Measurements from ENCODE around the gene TNK2. TPM values are rescaled to one million over a fixed set of nuclear protein-coding genes. Genes with fewer than 3 reads are reported as not detected.

The TNK2 gene
- total RNA-seq, 1 donor from 2014 or later: 126 TPM

DNA sequence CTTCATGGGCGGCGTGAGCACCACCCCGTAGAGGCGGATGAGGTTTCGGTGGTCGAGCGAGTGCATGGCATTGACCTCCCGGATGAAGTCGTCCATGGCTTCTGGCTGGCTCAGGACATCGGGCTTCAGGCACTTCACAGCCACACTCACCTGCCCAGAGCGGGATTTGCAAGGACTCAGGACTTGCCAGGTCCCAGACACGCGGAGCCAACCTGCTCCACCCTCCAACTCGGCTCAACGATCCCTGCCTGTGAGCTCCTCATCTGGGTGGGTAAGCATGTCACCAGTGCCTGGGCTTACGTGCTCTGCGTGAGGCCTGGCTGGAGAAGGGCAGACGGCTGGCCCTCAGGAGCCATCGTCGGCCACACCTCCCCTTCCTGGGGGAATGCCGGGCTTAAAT lies 25.2 kb downstream of the TNK2 start:
- Mint-ChIP-seq H3K27me3 (ENCODE audit: insufficient read depth) (no peaks in the 10 kb centered on the region), H3K9me3 (no peaks in the 10 kb centered on the region)

DNA sequence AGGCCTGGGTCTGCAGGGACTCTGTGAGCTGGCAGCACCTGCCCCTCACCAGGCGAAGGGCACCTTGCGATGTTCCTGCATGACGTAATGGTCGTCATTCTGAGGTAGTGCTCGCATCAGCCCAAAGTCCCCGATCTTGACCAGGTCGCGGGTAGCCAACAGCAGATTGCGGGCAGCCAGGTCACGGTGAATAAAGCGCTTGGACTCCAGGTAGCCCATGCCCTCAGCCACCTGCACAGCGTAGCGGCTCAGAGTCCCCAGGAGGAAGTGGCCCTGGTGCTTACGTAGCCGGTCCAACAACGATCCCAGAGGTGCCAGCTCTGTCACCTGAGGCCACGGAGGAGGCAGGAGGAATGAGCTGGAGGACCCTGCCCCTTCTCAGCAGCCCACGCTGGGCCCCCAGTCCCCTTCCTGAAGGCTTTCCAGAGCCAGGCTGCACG lies 26.3 kb downstream of the TNK2 start:
- H3K27me3 Mint-ChIP-seq (ENCODE audit: insufficient read depth): no peaks in the 10 kb centered on the region
- H3K36me3 Mint-ChIP-seq (ENCODE audit: low read depth): peaks cover 12% of the 10 kb centered on the region
- no peaks in the 10 kb centered on the region for H3K4me1 Mint-ChIP-seq (ENCODE audit: low read depth)
- intact Hi-C loops (cut with micrococcal nuclease): no loop called here
- H3K4me3 Mint-ChIP-seq: no peak overlapping the region
- no peak overlapping the region for H3K27ac Mint-ChIP-seq
- no peaks in the 10 kb centered on the region for H3K9me3 Mint-ChIP-seq
- no peak for DNase-seq (ENCODE audit: low spot score)

More for the DNA sequence above, 25.2 kb downstream of the TNK2 start:
- H3K36me3 Mint-ChIP-seq (ENCODE audit: low read depth): peaks cover 11% of the 10 kb centered on the region
- no peaks in the 10 kb centered on the region for H3K4me1 Mint-ChIP-seq (ENCODE audit: low read depth)
- no peak overlapping the region for H3K27ac Mint-ChIP-seq
- intact Hi-C loops (cut with micrococcal nuclease): no loop called here
- no peak for DNase-seq (ENCODE audit: low spot score)
- H3K4me3 Mint-ChIP-seq: no peak overlapping the region

DNA sequence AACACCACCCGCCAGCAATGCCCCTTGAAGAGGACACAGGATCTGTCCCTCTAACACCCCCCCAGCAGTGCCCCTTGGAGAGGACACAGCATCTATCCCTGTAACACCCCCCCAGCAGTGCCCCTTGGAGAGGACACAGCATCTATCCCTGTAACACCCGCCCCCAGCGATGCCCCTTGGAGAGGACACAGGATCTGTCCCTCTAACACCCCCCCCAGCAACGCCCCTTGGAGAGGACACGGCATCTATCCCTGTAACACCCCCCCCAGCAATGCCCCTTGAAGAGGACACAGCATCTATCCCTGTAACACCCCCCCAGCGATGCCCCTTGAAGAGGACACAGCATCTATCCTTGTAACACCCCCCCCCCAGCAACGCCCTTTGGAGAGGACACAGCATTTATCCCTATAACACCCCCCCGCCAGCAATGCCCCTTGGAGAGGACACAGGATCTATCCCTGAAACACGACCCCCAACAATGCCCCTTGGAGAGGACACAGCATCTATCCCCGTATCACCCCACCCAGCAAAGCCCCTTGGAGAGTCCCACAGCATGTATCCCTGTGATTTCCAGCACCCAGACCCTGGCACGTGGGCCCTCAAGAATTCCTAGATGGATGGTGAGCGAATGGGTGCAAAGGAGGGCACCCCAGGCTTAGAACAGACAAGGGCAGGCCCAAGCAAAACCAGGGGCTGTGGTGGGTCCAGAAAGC lies 26.9 kb downstream of the TNK2 start:
- Mint-ChIP-seq H3K4me1 (ENCODE audit: low read depth) (no peaks in the 10 kb centered on the region), H3K36me3 (ENCODE audit: low read depth) (peaks cover 13% of the 10 kb centered on the region), H3K4me3 (no peak overlapping the region), H3K9me3 (no peaks in the 10 kb centered on the region), H3K27me3 (ENCODE audit: insufficient read depth) (no peaks in the 10 kb centered on the region), H3K27ac (no peak overlapping the region)
- no peak for DNase-seq (ENCODE audit: low spot score)
- intact Hi-C loops (cut with micrococcal nuclease): no loop called here

DNA sequence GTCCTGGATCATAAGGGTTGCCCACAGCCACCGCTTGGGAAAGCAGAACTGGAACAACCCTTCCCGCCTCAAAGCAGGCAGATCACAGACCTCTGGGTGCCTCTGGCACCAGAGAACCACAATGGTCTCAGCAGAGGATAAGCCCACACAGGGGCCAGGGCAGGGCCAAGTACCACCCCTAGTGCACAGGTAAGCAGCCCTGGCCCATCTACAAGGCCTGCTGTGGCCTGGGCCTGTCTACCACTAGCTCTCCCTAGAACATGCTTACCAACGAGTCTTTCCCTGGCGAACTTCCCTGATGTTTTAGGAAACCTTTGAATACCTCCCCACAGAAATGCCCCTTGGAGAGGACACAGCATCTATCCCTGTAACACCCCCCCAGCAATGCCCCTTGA lies 28.3 kb downstream of the TNK2 start:
- H3K36me3 Mint-ChIP-seq (ENCODE audit: low read depth): peaks cover 16% of the 10 kb centered on the region
- no peaks in the 10 kb centered on the region for H3K4me1 Mint-ChIP-seq (ENCODE audit: low read depth)
- no peak overlapping the region for H3K27ac Mint-ChIP-seq
- no peaks in the 10 kb centered on the region for H3K9me3 Mint-ChIP-seq
- intact Hi-C loops (cut with micrococcal nuclease): no loop called here
- H3K4me3 Mint-ChIP-seq: no peak overlapping the region
- no peaks in the 10 kb centered on the region for H3K27me3 Mint-ChIP-seq (ENCODE audit: insufficient read depth)
- DNase-seq (ENCODE audit: low spot score): no peak

DNA sequence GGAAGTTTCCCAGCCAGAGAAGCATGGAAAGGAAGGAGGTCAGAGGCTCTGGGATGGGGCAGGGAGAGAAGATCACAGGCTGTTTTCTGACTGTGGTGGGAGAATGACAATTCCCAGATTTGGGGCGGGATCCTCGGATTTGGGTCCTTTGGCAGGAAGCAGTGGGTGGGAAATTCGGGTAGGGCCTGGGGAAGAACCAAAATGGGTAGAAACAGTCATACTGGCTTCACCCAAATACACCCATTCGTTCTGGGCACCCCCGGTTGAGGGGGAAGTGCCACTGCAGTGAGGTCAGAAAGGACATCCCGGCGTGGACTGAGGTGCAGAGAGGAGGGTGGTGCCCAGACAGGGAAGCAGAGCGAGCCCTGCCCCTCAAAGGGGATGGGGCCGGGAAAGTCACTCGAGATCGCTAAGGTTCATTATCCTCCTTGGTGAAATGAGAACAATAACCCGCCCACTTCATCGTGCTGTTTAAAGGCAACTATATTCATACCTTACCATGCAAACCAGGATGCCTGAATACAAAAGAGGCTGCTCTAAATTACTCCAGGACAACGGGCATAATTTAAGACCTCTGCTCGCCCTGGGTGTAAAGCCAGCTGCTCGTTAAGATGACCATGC lies 28.8 kb downstream of the TNK2 start:
- no peak overlapping the region for H3K4me3 Mint-ChIP-seq
- no peaks in the 10 kb centered on the region for H3K27me3 Mint-ChIP-seq (ENCODE audit: insufficient read depth)
- no peaks in the 10 kb centered on the region for H3K4me1 Mint-ChIP-seq (ENCODE audit: low read depth)
- DNase-seq (ENCODE audit: low spot score): no peak
- H3K9me3 Mint-ChIP-seq: no peaks in the 10 kb centered on the region
- no peak overlapping the region for H3K27ac Mint-ChIP-seq
- H3K36me3 Mint-ChIP-seq (ENCODE audit: low read depth): peaks cover 16% of the 10 kb centered on the region
- intact Hi-C loops (cut with micrococcal nuclease): no loop called here

- H3K27ac Mint-ChIP-seq: no peak overlapping the region
- H3K9me3 Mint-ChIP-seq: no peaks in the 10 kb centered on the region
- no peaks in the 10 kb centered on the region for H3K27me3 Mint-ChIP-seq (ENCODE audit: insufficient read depth)
- H3K36me3 Mint-ChIP-seq (ENCODE audit: low read depth): peaks cover 12% of the 10 kb centered on the region
- intact Hi-C loops (cut with micrococcal nuclease): no loop called here
- no peak overlapping the region for H3K4me3 Mint-ChIP-seq
- no peaks in the 10 kb centered on the region for H3K4me1 Mint-ChIP-seq (ENCODE audit: low read depth)
- no peak for DNase-seq (ENCODE audit: low spot score)
Measured at GRCh38 chr3:195878424-195879274, 29.7 kb downstream of the TNK2 start.

DNA sequence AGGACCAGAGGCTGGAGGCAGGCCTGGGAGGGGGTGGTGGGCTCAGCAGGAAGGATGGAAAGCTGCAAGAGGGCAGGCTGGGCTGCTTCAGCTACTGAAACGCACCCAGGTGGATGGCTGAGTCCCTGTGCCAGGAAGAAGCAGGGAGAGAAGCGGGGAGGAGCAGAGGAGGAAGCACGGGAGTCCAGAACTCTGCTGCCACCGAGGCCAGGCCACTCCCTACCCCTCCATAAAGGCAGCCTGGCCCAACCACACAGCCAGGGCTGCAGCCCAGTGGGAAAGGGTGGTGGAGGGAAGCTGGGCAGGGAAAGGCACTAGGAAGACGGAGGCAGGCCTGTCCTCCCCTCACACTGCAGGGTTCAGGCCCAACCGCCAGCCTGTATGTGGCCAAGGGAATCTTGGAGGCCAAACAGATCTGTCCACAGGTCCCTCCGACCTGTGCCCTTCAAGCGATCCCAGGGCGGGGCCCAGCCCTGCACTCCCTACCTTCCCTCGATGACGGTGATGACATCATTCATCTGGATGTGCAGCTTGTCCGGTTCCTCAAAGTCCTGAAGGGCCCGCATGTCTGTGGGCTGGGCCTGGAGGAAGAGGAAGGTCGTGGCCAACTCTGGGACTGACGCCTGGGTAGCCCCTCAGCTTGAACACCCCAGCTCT lies 30.5 kb downstream of the TNK2 start:
- H3K27ac Mint-ChIP-seq: no peak overlapping the region
- peaks cover 10% of the 10 kb centered on the region for H3K36me3 Mint-ChIP-seq (ENCODE audit: low read depth)
- no peaks in the 10 kb centered on the region for H3K27me3 Mint-ChIP-seq (ENCODE audit: insufficient read depth)
- no peak for DNase-seq (ENCODE audit: low spot score)
- intact Hi-C loops (cut with micrococcal nuclease): no loop called here
- H3K9me3 Mint-ChIP-seq: no peaks in the 10 kb centered on the region
- H3K4me1 Mint-ChIP-seq (ENCODE audit: low read depth): no peaks in the 10 kb centered on the region
- no peak overlapping the region for H3K4me3 Mint-ChIP-seq

DNA sequence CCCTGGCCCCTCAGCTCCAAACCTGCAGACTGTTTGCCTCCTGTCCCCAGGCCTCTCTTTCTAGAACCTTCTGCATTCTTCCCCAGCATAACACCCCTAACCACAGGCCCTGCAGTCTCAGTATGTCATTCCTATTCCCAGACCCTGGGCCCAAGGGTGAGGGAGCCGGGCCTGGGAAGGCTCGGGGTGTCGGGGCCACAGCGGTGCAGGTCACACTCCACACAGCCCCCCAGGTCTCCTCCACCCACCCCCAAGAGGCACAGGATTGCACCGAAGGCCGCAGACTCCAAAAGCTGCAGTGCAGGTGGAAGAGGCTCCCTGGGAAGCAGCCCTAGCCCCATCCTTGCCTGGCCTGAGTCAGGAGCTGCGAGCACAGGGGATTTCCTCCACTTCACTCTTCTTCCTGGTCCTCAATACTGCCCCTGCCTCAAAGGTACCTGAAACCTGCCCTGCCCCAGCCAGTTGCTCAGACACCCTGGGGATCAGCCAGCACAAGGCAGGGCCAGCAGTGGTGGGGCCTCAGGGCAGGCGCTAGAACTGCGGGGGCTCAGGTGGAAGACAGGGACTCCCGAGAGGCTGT lies 31.1 kb downstream of the TNK2 start:
- Mint-ChIP-seq H3K27ac (no peak overlapping the region), H3K4me1 (ENCODE audit: low read depth) (no peaks in the 10 kb centered on the region), H3K36me3 (ENCODE audit: low read depth) (peaks cover 10% of the 10 kb centered on the region), H3K9me3 (no peaks in the 10 kb centered on the region), H3K4me3 (no peak overlapping the region), H3K27me3 (ENCODE audit: insufficient read depth) (no peaks in the 10 kb centered on the region)
- intact Hi-C loops (cut with micrococcal nuclease): no loop called here
- DNase-seq (ENCODE audit: low spot score): no peak

GRCh38 chr3:195876297-195877064 lies 31.9 kb downstream of the TNK2 start:
- intact Hi-C loops (cut with micrococcal nuclease): no loop called here
- Mint-ChIP-seq H3K4me3 (no peak overlapping the region), H3K36me3 (ENCODE audit: low read depth) (peaks cover 10% of the 10 kb centered on the region), H3K4me1 (ENCODE audit: low read depth) (no peaks in the 10 kb centered on the region), H3K9me3 (no peaks in the 10 kb centered on the region), H3K27me3 (ENCODE audit: insufficient read depth) (no peaks in the 10 kb centered on the region), H3K27ac (no peak overlapping the region)
- DNase-seq (ENCODE audit: low spot score): no peak

- Mint-ChIP-seq H3K27me3 (ENCODE audit: insufficient read depth) (no peaks in the 10 kb centered on the region), H3K4me1 (ENCODE audit: low read depth) (no peaks in the 10 kb centered on the region), H3K27ac (no peak overlapping the region), H3K9me3 (no peaks in the 10 kb centered on the region), H3K4me3 (no peak overlapping the region), H3K36me3 (ENCODE audit: low read depth) (peaks cover 10% of the 10 kb centered on the region)
- DNase-seq (ENCODE audit: low spot score): no peak
- intact Hi-C loops (cut with micrococcal nuclease): no loop called here
Measured at GRCh38 chr3:195875482-195876236, 32.7 kb downstream of the TNK2 start.

GRCh38 chr3:195873971-195874370 lies 34.4 kb downstream of the TNK2 start:
- no peaks in the 10 kb centered on the region for H3K27me3 Mint-ChIP-seq (ENCODE audit: insufficient read depth)

More at GRCh38 chr3:195873971-195874370, 34.4 kb downstream of the TNK2 start:
- no peak for DNase-seq (ENCODE audit: low spot score)
- Mint-ChIP-seq H3K4me1 (ENCODE audit: low read depth) (no peaks in the 10 kb centered on the region), H3K9me3 (no peaks in the 10 kb centered on the region), H3K27ac (no peak overlapping the region), H3K36me3 (ENCODE audit: low read depth) (peaks cover 10% of the 10 kb centered on the region), H3K4me3 (no peak overlapping the region)
- intact Hi-C loops (cut with micrococcal nuclease): no loop called here

Measured in activated T-helper 1 cell treated with anti-CD3 and anti-CD28 coated beads, Interleukin-12 subunit alpha, Interleukin-12 subunit beta, Interleukin-2, Interleukin-4 antibody, amounts not matched to agents 30 ng/mL and 10 ng/mL and 1 ng/mL, durations not matched to agents 14 hours and 24 hours and 36 hours (primary cell).